HG03354 (cell line): ENCODE data around the gene DBNL.

Experiments used
- ATAC-seq: cut with Tn5 transposase; IDR thresholded peaks from one replicate; pipeline ENCODE4 v1.9.1; 2021; ENCODE audit warnings: mild to moderate bottlenecking; ENCODE audit not compliant: unreplicated experiment, poor library complexity, severe bottlenecking

DBNL gene

DNA sequence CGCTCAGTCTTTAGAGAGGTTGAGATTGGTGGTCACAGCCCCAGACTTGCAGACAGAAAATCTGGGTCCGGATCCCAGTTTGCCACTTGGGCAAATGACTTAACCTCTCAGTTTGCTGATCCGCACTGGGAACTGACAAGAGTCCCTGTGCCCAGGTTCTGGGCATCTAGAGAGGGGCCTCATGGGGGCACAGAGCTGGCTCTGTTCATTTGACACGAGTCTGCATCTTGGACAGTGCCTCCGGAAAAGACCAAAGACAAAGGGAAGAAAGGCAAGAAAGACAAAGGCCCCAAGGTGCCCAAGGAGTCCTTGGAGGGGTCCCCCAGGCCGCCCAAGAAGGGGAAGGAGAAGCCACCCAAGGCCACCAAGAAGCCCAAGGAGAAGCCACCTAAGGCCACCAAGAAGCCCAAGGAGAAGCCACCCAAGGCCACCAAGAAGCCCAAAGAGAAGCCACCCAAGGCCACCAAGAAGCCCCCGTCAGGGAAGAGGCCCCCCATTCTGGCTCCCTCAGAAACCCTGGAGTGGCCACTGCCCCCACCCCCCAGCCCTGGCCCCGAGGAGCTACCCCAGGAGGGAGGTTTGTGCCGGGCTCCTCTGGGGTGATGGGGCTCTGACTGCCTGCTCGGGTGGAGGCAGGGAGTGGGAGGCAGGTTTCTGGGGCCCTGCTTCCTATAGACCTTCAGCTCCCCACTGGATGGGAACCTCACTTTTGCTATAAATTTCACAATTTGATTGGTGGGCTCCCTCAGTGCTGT is 62.0 kb downstream of the DBNL start:
- no peak for ATAC-seq

DNA sequence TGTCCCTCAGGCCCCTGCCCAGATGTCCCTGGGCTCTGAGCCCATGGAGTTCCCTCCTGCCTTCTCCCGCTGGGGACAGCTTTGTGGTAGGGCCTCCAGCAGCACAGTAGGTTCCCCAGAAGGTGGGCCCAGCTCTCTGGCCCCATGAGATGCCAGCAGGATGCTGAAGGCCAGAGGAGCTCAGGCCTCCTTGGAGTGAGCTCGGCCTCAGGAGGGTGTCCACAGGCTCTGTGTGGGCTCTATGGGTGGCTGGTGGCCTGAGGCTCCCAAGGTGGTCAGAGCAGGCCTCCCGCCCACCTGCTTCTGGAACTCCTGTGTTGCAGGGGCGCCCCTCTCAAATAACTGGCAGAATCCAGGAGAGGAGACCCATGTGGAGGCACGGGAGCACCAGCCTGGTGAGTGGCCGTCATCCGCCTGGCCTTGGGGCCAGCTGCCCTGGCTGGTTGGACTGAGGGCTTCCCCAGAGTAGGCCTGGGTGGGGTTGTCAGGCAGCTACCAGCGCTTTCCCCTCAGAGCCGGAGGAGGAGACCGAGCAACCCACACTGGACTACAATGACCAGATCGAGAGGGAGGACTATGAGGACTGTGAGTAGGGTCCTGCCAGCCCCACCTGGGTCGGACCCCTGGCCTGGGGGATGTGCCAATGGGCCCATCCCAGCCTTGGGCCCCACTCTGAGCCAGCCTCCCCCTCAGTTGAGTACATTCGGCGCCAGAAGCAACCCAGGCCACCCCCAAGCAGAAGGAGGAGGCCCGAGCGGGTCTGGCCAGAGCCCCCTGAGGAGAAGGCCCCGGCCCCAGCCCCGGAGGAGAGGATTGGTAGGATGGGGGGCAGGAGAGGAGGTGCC is 62.8 kb downstream of the DBNL start:
- ATAC-seq: no peak

DNA sequence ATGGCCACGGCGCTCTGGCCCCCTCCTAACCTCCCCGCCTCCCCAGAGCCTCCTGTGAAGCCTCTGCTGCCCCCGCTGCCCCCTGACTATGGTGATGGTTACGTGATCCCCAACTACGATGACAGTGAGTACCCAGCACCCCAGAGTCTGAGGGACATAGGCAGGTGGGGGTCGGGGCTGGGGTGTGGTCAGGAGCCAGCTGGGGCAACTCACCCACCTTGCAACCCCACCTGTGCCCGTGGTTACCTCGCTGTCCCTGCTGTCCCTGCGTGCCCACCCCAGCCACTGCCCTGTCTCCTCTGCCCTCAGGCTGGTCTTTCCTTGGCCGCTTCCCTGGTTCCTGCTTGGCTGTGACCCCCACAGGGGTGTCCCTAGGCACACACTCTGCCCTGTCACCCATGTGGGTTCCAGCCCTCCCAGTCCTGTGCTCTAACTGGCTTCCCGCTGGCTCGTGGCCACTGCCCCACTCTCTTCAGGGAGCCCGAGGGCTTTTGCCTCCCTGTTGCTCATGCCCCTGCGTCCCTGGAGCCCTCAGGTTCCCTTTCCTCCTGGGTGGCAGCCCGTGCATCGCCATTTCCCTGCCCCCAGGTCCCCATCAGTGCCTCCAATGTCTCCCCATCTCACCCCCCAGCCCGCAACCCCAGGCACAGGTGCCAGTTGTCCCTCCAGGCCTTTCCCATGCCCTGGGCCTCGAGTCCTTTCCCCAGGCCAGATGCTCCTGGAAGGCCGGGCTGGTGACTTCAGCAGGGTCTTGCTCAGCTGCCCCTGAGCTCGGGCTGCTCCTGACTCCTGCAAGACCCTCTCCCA is 63.7 kb downstream of the DBNL start:
- ATAC-seq: no peak

DNA sequence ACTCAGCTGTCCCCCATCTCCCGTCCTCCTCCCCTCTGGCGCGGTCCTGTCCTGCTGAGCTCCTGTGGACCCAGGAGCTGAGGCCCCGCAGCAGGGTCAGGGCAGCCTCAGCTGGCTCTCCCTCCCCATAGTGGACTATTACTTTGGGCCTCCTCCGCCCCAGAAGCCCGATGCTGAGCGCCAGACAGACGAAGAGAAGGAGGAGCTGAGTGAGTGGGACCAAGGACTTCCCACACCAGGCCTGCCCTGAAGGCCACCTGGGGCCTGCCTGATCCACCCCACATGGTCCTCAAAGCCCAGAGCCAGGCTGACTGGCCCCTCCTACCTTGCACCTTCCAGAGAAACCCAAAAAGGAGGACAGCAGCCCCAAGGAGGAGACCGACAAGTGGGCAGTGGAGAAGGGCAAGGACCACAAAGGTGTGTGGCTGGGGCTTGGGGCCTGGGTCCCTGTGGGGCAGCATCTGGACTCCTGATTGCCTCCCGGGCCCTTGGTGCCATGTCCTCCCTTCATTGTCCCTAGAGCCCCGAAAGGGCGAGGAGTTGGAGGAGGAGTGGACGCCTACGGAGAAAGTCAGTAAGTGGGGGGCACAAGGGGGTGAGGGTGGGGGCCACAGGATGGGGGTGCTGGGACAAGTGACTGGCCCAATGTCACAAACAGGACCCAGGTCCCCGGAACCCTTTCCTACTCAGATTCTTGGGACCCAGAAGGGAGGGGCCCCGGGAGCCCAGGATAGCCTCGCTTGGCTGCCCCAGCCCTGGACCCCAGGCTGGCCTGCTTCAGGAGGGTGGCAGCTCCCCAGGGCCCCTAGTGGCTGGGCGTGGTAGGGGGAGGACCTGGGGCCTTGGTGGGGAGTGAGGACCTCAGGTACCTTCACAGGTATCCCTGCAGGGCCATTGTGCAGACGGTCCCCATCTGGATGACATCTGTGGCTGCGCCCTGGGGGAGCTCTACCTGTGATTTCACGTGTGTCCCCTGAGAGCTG is 64.6 kb downstream of the DBNL start:
- no peak for ATAC-seq

DNA sequence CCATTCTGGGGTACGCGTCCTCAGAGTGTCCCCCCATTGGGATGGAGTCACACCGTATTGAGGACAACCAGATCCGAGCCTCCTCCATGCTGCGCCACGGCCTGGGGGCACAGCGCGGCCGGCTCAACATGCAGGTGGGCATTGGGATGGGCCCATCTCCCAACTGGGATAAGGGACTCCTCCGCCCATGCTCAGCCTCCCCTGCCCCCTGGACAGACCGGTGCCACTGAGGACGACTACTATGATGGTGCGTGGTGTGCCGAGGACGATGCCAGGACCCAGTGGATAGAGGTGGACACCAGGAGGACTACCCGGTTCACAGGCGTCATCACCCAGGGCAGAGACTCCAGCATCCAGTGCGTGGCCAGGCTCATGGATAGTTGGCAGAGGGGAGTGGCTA is 65.5 kb downstream of the DBNL start:
- ATAC-seq: no peak

DNA sequence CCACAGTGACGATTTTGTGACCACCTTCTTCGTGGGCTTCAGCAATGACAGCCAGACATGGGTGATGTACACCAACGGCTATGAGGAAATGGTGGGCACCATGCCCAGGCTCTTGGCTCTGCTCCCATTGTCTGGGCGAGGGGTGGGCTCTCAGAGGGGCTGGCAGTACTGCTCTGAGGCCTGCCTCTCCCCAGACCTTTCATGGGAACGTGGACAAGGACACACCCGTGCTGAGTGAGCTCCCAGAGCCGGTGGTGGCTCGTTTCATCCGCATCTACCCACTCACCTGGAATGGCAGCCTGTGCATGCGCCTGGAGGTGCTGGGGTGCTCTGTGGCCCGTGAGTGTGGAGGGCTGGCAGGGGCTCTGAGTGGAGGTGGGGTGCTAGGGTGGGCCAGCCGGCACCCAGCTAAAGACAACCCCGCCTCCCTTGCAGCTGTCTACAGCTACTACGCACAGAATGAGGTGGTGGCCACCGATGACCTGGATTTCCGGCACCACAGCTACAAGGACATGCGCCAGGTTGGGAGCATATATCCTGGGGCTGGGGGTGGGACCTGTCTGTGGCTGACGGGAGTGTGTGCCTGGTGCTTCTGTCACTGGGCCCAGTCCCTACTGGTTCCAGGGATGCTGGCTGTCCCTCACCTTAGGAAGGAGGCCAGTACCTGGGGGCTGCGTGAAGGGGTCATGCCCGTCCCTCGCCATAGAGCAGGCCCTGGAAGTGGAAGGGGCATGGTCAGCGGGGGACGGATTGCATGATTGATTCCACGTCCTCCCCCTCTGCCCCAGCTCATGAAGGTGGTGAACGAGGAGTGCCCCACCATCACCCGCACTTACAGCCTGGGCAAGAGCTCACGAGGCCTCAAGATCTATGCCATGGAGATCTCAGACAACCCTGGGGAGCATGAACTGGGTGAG is 66.5 kb downstream of the DBNL start:
- ATAC-seq: no peak
